GM18526 (cell line): ENCODE measurements around the gene CD82.

Experiments
- POLR2A ChIP-seq: IDR thresholded peaks from 3 replicates; pipeline ENCODE4 v1.6.1; 2011; ENCODE audit not compliant: insufficient read length; ENCODE audit errors: extremely low read depth

CD82 gene

DNA sequence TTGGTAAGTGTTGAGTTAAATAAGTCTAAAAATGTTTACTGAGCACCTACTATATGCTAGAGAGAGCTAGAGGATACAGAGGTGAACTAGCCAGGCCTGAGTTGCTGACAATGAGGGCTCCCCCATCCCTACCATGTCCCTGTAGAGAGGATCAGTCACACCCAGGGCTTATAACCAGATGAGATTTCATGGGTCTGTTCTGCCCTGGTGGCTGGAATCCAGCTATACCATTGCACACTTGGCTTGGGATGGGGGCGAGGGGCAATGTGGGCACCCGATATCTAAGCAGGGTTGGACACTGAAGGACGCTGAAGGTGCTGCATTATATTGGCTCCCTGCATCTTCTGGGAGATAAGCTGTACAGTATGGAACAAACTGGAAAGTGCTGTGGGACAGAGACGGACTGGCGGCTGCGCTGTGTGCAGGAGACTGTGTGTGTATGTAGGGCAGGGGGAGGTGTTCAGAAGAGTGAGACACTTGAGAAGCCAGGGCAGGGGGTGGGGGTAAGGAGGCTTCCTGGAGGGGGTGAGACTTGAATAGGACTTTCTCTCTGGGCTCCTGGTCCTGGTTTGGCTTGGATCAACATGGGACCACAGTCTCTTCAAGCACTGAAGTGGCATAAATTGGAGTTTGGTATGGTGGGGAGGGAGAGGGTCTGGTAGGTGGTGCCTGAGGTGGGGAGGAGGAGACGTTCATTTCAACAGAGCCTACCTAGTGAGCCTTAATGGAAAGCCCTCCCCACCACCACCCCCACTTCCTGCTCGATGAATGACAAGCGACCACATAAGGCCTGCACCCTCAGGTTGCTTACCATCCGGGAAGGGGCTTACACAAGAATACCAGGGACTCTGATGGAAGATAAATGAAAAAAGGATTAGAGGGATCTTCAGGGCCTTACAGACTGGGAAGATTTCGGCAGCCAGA lies 1.8 kb downstream of the CD82 start:
- peak; percentile 26 for TF ChIP-seq POLR2A

DNA sequence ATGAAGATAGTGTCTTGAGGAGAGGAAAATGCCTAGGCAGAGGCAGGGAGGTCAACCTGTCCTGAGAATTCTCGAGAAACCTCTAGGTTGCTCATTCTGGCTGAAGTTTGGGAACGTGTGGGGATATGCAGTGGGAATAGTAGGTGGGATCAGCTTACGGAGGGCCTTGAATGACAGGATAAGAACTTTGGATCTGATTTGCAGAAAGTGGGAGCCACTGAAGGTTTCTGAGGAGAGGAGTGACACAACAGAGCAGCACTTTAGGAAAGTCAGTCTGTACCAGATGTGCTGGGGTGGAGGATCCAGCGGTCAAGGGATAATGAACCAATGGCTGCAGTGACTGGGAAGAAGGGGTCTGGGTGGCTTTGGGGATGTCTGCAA lies 2.4 kb downstream of the CD82 start:
- no peak for TF ChIP-seq POLR2A

DNA sequence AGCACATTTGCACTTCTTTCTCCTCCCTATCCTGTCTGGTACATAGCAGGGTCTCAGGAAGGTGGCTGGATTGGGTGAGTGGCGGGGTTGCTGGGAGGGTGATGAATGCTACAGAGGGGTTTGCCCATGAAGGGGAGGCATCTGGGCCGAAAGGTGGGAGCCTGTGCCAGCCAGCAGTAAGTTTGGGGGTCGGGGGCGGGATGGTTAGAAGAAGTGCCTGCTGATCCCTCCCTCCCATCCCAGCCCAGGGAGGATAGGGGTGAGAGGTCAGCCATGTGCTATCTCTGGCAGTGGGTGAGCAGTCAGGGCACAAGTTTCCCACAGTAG lies 2.8 kb downstream of the CD82 start:
- TF ChIP-seq POLR2A, result no peak

DNA sequence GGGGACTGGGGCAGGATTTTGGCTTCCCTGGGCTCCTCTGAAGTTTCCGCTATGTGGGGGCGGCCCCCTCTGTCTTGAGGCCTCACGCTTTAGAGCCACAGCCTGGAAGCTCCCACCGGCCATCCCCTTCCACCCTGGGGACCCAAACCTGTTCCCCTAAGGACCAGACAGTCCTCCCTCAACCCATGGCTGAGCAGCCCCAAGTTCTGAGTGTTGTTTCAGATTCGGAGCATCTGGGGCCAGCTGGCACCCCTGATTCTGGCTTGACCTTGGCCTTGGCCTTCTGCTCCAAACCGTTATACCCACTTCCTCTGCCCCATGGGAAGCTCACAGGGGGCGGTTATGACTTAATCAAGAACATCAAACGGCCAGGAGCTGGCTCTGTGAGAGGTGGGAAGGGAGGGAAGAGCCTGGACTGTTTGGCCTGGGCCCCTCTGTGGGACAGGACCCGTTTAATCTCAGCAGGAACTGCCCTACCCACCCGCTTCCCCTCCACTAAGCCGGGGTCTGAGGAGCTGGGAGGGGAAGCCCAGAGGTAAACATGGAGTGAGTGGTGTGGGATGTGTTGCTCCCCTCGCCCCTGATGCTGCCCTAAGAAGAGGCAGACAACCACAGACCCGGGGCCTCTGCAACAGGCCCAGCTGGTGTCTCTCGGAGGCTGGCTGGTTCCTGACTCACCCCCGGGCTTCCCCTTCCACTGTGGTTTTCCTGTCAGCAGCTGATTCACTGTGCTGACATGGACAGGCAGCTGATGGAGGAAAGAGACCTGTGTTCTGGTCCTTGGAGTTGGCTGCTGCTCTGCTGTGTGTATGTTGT lies 3.4 kb downstream of the CD82 start:
- TF ChIP-seq POLR2A, result peak; percentile 24

DNA sequence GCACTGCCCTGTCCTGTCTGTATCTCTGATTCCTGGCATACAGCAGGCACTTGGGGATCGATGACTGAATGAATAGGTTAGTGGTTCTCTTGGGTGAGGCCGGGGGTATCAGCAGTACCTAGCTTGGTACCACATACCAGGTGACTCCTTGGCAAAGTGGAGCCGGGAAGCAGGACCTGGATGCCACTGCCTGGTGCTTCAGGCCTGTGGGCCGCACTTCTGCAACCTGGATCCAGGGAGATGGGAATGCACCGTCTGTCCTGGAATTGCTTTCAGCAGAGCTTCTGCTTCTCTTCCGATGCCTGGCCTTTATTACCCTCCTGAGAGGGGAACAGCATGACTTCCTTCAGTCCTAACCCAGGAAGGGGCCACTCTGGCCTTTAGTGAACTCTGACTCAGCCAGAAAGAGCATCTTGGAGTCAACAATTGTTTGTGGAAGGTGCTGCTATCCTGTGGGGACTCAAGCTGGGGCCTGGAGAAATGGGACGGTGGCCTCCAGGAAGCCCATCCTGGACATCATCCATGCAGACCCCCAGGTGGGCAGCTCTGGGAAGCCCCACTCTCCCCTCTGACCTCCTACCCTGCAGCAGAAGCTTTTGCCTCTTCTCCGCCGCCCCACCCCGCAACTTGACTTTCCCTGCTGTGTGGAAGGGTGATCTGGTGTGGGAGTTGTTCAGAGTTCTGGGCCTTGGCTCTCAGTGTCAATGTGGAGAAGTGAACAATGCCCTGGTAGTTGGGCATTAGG lies 5.1 kb downstream of the CD82 start:
- TF ChIP-seq POLR2A, result no peak

DNA sequence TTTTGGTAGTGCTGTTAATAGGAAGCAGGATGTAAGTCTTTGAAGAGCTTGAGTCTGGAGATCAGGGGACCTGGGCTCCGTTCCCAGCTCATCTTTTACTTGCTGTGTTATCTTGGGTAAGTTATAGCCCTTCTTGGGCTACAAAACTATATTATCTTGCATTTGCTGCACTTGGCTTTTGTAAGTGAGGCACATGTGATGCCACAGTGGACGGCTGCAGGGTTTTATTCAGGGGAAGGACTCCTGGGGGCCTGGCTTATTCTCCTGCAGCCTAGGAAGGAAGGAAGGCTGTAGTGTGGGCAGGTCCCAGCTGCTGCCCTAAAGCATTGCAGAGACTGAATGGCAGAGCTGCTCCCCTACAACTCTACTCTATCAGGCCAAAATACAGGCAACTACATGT lies 6.4 kb downstream of the CD82 start:
- no peak for TF ChIP-seq POLR2A

DNA sequence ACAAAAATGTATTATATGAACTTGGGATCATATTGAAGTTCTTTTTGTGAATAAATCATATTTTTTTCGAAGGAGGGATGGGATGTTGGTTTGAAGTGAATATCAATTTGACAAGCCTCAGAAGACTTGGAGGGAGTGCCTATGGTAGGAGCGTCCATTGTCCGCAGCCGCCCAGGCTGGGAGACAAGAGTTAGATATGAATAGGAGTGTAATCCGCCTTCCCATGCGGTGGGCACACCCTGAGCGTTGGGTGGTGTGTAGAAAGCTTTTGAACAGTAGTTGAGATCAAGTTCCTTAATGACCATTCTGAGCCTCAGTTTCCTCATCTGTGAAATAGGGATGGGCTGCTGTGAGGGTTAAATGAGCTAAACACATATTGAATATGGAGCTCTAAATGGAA lies 7.0 kb downstream of the CD82 start:
- no peak for TF ChIP-seq POLR2A

DNA sequence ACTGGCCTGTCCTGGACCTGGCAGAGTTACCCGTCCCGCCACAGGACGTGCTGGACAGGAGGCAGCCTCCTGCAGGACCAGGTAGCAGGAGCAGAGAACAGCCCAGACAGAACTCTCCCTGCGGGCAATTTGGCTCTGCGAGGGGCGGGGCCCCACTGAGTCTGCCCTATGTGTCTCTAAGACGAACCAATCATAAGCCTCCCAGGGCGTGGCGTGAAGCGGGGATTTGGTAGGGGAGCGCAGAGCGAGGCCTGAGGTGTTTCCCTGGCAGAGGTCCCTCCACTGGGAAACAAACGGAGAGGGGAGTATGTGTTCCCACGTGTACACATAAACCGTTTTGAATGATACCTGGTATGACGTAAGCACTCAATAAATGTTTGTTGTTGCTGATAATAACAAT lies 7.4 kb downstream of the CD82 start:
- TF ChIP-seq POLR2A, result no peak

DNA sequence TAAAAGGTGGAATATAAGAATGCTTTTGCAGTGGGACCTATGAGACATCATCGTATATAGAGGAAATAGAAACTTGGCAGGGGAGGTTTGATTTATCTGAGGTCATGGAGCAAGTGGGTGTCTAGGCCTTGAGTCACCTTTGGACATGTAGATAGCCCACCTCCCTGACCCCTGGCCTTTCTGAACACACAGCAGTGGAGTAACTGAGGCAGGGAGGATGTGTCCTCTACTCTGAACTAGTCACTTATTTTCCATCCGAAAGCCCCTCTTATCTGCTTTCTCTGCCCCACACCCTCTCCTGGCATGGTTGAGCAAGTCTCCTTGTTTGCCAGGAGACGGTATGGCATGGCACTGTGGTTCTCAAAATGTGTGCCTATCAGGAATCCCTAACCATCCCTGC lies 7.9 kb downstream of the CD82 start:
- no peak for TF ChIP-seq POLR2A

DNA sequence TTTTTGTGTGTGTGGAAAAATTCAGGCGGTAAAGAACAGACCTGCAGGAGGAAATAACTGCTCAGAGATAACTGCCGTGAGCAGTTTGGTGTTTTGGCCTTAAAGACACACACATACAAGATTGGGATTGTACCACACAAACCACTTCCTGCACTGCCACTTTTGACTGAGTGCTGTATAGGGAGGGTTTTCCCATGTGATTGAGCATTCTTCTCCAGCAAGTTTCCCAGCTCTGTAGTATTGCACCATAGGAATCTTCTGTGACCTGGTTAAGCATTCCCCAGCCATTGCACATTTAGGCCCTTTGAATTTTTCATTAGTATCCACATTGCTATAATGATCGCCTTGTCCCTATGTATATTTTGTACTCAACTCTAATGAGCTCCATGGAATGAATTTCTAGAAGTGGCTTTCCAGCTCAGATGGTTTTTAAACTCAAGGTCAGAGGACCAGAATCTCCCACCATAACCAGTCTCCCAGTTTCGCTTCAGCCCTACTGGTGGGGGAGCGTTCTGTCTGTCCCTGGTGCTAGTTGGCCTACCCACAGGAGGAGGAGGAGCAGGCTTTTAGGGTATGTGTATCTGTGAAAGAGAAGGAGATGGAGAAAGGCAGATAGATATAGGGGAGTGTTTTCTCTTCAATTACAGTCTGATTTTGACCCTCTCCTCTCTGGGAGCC lies 9.3 kb downstream of the CD82 start:
- no peak for TF ChIP-seq POLR2A

DNA sequence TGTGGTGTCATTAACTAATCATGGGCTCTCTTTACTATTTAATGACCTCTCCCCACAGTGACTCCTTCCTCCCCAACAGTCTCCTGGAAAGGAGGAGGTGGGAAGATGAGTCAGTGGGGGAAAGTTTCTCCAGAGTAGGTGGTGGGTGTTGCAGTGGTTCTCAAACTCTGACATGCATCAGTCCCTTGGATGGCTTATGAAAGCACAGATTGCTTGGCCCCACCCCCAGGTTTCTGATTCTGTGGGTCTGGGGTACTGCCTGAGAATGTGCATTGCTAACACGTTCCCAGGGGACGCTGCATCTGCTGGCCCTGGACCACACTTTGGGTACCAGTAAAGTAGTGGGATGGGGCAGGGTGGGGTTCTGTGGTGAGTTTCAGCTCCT lies 9.8 kb downstream of the CD82 start:
- TF ChIP-seq POLR2A, result no peak

DNA sequence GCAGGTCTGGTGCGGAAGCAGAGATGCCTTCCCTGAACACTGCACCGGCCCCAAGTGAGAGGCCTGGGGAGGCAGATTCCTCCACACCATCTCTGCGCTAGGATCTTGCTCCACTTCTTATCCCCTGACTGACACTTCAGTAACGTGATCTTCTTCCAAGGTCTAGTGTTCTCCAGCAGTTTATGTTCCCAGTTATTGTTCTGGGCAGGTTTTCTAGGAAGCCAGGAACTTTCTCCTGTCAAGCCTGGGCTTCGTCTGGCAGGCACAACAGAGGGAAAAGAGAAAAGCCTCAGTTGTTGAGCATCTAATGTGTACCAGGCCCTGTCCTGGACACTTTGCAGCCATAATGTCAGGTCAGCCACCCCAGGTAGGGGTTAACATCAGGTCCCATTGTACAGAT lies 10.5 kb downstream of the CD82 start:
- TF ChIP-seq POLR2A, result no peak

DNA sequence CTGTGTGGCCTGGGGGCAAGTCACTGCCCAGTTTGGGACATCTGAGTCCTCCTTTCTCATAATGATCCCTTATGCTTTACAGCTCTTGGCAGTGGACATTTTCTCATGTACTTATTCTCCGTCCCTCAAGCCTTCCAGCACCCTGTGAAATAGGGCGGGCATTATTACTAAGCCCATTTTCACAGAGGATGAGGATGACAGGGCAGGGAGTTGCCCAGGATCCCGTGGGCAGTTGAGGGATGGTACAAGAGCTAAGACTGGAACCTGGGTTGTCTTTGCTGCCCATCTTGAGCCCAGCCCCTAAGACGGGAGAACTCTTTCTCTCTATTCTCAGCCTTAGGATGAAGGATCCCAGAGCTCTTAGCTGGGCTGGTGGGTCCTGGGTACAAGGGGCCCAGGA lies 11.2 kb downstream of the CD82 start:
- TF ChIP-seq POLR2A, result no peak

DNA sequence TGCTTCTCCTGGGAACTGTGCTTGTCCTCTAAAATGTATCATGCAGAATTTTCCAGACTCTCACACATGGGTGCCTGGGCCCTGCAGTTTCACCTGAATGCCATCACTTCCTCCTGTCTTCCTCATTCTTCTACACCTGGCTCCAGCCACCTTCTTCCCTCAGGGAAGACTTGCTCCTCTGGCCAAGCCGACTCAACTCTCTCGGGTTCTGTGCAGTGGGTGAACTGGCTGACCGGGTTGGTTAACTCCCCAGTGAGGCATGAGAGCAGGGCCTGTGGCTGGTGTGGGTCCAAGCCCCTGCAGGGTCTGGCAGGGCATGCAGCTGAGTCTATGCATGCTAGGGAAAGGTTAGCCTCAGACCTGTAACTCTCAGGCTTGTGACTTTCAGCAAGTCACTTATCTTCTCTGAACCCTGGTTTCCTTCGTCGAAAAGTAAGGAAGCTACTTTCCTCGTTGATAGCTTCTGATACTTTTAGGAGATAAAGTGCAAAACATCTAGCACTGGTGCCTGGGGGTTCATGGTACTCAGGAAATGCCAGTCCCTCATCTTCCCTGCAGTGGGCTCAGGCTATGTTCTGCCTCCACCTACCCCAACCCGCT lies 11.9 kb downstream of the CD82 start:
- no peak for TF ChIP-seq POLR2A

DNA sequence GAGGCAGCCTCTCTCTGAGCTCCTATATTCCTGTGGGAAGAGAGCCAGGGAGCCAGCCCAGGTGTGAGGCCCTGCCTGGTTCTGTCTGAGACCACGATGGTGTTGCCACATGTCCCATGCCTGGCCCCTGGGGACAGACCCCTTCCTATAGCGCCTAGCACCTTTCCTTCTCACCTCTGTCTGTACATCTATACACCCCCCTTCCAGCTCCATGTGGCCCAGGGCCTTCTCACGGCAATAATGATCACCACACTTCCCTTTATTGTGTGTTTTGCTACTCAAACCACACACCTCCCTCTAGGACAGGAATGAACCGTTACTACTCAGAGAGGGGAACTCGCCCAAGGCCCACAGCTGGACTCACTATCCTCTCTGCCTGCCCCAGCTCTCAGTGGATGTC lies 12.8 kb downstream of the CD82 start:
- TF ChIP-seq POLR2A, result no peak

DNA sequence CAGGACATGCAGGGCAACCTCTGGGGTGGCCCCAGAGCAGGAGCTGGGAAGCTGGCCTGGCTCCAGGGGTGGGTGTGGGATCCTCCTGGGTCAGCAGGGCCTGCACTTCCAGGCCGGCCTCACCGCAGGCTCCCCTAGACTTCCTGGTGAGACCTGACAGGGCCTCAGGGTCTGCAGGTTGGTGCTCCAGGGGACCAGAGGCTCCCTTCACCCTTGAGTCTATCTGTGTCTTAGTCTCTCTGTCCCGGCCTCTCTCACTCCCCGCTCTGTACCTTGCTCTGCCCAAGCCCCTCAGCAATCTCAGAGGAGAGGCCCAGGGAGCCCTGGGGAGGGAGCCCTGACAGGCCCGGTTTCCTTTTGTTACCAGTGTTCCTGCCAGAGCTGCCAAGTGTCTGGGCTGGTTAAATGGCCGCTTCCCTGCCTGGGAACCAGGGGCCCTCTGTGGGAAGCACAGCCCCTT lies 13.9 kb downstream of the CD82 start:
- no peak for TF ChIP-seq POLR2A
